Ishikawa (cell line): ENCODE data around the gene OVCH2.

Experiments used
- CEBPB ChIP-seq: IDR thresholded peaks from 2 replicates; pipeline ENCODE4 v1.6.1; 2012
- CREB1 ChIP-seq: IDR thresholded peaks from 2 replicates; pipeline ENCODE4 v1.6.1; 2012; ENCODE audit warnings: low read depth
- EGR1 ChIP-seq: IDR thresholded peaks from 2 replicates; pipeline ENCODE4 v1.6.1; 2012
- EP300 ChIP-seq: IDR thresholded peaks from 2 replicates; pipeline ENCODE4 v1.6.1; 2012; ENCODE audit warnings: borderline replicate concordance
- FOXM1 ChIP-seq: IDR thresholded peaks from 2 replicates; pipeline ENCODE4 v1.6.1; 2012; ENCODE audit warnings: low read depth, borderline replicate concordance
- MAX ChIP-seq: IDR thresholded peaks from 2 replicates; pipeline ENCODE4 v1.6.1; 2012
- NFIC ChIP-seq: IDR thresholded peaks from 2 replicates; pipeline ENCODE4 v1.6.1; 2012
- RAD21 ChIP-seq: IDR thresholded peaks from 2 replicates; pipeline ENCODE4 v1.6.1; 2012; ENCODE audit warnings: low read depth
- REST ChIP-seq: IDR thresholded peaks from 2 replicates; pipeline ENCODE4 v1.6.1; 2012; ENCODE audit warnings: low read depth, mild to moderate bottlenecking
- TAF1 ChIP-seq: IDR thresholded peaks from 2 replicates; pipeline ENCODE4 v1.6.1; 2012; ENCODE audit warnings: low read depth, mild to moderate bottlenecking
- TCF12 ChIP-seq: IDR thresholded peaks from 2 replicates; pipeline ENCODE4 v1.6.1; 2012; ENCODE audit warnings: low read depth
- TEAD4 ChIP-seq: IDR thresholded peaks from 2 replicates; pipeline ENCODE4 v1.6.1; 2012
- USF1 ChIP-seq: IDR thresholded peaks from 2 replicates; pipeline ENCODE4 v1.6.1; 2012
- YY1 ChIP-seq: IDR thresholded peaks from 2 replicates; pipeline ENCODE4 v1.6.1; 2012; ENCODE audit warnings: low read depth
- ZBTB7A ChIP-seq: IDR thresholded peaks from 2 replicates; pipeline ENCODE4 v1.6.1; 2012; ENCODE audit warnings: low read depth

Gene OVCH2

GRCh38 chr11:7694235-7694634 lies 12.0 kb downstream of the OVCH2 start:
- TF ChIP-seq RAD21 (no peak), TEAD4 (no peak), USF1 (no peak)

GRCh38 chr11:7692426-7692825 lies 13.9 kb downstream of the OVCH2 start:
- TF ChIP-seq YY1 = no peak
- TF ChIP-seq EP300 = no peak

DNA sequence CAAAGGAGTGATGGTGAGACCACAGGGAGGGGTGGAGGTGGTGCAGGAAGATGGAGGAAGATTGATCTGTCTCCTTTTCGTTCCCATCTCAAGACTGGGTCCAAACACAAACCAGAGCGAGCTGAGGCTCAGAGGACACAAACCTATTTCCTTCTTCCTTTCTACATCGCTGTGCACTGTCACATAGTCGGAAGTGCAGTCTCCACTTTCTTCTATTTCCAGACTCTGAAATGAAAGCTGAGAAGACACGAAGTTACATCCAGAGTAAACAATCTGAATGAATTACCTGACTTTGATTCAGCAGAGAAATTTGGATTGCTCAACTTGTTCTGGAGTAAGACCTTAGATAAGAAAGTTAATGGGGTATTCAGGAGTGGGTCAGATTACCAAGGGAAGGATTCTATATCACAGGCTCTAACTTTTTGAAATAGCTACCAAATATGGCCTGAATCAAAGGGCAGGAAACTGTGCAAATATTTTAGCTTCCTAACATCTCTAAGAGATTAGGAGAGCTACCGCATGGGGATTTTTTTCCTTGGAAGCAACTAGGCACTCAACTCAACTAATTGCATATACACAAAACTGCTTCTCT lies 14.4 kb downstream of the OVCH2 start:
- TF ChIP-seq EGR1 = no peak
- TF ChIP-seq FOXM1 = no peak
- no peak for TF ChIP-seq YY1
- TF ChIP-seq CEBPB = no peak
- no peak for TF ChIP-seq EP300
- no peak for TF ChIP-seq TEAD4
- no peak for TF ChIP-seq TAF1

- TF ChIP-seq NFIC (no peak), YY1 (no peak), EGR1 (no peak), FOXM1 (no peak), ZBTB7A (no peak), RAD21 (no peak), TAF1 (no peak), REST (no peak), TEAD4 (no peak), USF1 (no peak), CEBPB (no peak), MAX (no peak), EP300 (no peak), CREB1 (no peak), TCF12 (no peak)
Measured at GRCh38 chr11:7690648-7691047, 15.6 kb downstream of the OVCH2 start.

DNA sequence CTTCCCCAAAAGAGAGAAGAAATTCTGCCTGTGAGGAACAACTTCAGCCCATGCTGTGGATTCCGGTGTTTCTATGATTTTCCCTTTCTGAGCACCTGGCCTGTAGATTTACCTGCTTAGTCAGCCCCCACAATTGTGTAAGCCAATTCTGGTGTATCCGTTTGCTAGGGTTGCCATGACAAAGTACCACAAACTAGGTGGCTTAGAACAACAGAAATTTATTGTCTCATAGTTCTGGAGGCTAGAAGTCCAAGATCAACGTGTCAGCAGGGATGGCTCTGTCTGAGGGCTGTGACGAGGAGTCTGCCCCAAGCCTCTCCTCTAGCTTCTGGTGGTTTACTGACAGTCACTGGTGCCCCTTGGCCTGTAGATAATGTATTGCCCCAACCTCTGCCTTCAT lies 17.0 kb downstream of the OVCH2 start:
- TF ChIP-seq NFIC (no peak), ZBTB7A (no peak), TEAD4 (no peak), EP300 (no peak), MAX (no peak), USF1 (no peak), RAD21 (no peak)

- TF ChIP-seq TAF1 (no peak), RAD21 (peak; percentile 59)
Measured at GRCh38 chr11:7688238-7688826, 17.9 kb downstream of the OVCH2 start.

- TF ChIP-seq MAX (no peak), TCF12 (no peak), ZBTB7A (no peak), CEBPB (no peak), NFIC (no peak), EP300 (no peak), TEAD4 (no peak), TAF1 (no peak), FOXM1 (no peak), YY1 (no peak), REST (no peak)
Measured at GRCh38 chr11:7687386-7687785, 18.9 kb downstream of the OVCH2 start.
